ENCODE measurements around the gene SHE.

Gene SHE

DNA sequence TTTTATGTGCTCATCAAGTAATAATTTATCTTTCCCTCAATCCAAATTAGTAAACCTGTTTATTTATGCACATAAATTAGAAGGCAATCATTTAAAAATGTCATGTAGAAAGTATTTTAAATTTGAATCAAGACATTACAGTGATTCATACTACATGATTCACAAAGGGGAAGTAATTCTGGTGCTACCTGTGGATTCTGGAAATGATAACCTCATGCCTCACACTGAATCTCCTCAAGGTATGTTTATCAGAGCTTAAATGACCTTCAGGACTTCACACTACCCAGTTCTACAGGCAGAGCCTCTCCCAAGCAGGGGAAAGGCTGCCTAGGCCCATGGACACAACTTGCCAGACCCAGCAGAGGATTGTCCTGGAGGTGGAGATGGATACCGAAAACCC, 25.4 kb downstream of the SHE start:
- DNase-seq, result no peak

DNA sequence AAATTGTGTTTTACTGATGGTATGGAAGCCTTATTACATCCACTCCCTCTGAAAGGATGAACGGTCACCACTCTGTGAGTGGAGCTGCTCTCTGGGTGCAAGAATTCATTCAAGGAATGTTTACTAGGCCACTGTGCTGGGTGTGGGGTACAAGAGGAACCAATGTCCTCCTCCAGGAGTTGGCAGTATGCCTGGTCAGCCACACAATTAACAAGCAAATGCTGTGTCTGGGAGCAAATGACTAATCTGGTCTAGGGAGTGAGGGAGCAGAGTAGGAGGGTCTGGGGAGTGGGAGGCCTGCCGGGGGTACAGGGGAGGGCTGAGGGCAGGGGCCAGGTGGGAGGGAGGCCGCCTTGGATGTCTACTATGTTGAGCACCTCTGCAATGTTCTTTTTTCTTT, 27.4 kb downstream of the SHE start:
- peak; percentile 88 for DNase-seq

- DNase-seq, result no peak
Measured at GRCh38 chr1:154471304-154471703, 30.9 kb downstream of the SHE start.

GRCh38 chr1:154469844-154470560, 32.2 kb downstream of the SHE start:
- no peak for DNase-seq

- DNase-seq, result no peak
Measured at GRCh38 chr1:154468535-154469250, 33.5 kb downstream of the SHE start.

GRCh38 chr1:154467434-154468102, 34.6 kb downstream of the SHE start:
- no peak for DNase-seq

DNA sequence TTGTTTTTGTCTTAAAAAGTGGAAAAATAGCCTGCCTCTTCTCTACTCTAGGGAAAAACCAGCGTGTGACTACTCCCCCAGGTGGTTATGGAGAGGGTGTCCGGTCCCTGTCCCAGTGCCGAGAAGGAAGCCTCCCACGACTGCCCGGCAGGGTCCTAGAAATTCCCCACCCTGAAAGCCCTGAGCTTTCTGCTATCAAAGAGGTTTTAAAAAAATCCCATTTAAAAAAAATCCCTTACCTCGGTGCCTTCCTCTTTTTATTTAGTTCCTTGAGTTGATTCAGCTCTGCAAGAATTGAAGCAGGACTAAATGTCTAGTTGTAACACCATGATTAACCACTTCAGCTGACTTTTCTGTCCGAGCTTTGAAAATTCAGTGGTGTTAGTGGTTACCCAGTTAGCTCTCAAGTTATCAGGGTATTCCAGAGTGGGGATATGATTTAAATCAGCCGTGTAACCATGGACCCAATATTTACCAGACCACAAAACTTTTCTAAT, 35.2 kb downstream of the SHE start:
- no peak for DNase-seq

DNA sequence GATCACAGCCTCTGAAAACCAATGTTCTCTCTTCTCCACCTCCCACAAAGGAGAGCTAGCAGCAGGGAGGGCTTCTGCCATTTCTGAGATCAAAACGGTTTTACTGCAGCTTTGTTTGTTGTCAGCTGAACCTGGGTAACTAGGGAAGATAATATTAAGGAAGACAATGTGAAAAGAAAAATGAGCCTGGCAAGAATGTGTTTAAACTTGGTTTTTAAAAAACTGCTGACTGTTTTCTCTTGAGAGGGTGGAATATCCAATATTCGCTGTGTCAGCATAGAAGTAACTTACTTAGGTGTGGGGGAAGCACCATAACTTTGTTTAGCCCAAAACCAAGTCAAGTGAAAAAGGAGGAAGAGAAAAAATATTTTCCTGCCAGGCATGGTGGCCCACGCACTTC, 36.0 kb downstream of the SHE start:
- no peak for DNase-seq

GRCh38 chr1:154465621-154466195, 36.5 kb downstream of the SHE start:
- no peak for DNase-seq

GRCh38 chr1:154463512-154463990, 38.7 kb downstream of the SHE start:
- DNase-seq, result no peak

GRCh38 chr1:154460695-154461260, 41.4 kb downstream of the SHE start:
- no peak for DNase-seq

- DNase-seq, result no peak
Measured at GRCh38 chr1:154459080-154459479, 43.1 kb downstream of the SHE start.

DNA sequence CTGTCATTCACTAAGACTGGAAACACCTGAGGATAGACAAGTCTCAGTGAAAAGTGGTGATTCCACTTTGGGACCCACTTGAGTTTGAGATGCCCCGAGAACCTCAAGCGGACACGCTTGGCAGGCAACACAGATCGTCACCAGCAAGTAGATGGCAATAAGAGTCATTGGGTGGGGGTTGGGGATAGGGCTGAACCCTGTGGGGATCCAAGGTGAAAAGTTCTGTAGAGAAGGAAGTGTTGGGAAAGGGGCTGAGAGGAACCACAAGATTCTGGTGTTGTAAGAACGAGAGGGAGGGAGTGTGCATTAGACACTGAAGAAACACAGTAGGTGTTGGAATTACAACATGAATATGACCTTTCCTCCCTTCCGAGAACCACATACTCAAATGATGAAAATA, 45.6 kb downstream of the SHE start:
- DNase-seq, result no peak

- no peak for DNase-seq
Measured at GRCh38 chr1:154454386-154455120, 47.7 kb downstream of the SHE start.

DNA sequence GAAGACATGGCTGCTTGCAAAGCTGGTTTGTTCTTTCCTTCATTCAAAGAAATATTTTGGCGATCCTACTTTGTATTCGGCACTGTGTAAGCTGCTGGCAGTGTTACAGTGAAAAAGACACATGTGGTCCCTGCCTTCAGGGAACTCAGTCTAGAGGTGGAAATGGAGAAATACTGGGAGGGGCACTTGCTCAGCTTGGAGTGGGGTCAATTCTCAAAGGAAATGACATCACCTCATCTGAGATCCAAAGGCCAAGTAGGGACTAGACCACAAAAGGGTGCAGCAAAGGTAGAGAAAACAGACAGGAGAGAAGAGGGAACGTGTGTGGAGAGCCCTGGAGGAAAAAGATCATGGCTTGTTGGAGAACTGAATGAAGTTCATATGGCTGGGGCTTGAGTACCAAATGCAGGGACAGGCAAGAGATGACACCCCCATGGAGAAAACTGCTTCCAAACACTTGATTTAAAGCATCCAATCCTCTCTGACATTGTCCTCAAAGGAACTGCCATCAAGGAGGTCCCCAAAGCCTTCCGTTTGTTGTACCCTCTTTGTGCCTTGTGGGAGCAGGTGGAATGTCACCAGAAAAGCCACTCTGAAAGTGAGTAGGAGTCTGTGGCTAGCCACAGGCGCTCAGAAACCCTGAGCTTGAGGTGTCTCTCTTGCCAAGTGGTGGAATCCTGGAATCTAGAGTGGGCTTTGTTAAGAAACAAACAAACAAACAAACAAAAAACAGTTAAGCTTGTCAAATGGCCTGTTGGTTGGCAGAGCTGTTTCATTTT, 48.4 kb downstream of the SHE start:
- peak; percentile 80 for DNase-seq

DNA sequence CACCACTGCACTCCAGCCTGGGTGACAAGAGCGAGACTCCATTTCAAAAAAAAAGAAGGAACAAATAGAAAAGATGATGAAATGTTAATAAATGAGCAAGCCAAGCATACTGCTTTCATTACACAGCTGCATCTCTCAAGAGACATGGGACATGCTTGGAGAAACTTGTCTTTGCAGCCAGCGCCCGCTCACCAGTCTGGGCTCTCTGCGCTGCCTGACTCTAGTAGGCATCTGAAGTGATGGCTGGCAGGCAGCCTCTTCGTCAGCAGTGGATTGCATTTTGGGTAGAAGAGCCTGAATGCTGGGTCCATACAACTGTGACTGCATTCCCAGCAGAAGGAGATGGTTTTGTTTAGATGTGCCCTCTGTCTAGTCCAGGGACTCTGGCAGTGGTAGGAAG, 49.1 kb downstream of the SHE start:
- DNase-seq, result no peak

- DNase-seq, result no peak
Measured at GRCh38 chr1:154448331-154448811, 53.8 kb downstream of the SHE start.

- no peak for DNase-seq
Measured at GRCh38 chr1:154446789-154447188, 55.4 kb downstream of the SHE start.

GRCh38 chr1:154446292-154446691, 55.9 kb downstream of the SHE start:
- peak; percentile 96 for DNase-seq

DNA sequence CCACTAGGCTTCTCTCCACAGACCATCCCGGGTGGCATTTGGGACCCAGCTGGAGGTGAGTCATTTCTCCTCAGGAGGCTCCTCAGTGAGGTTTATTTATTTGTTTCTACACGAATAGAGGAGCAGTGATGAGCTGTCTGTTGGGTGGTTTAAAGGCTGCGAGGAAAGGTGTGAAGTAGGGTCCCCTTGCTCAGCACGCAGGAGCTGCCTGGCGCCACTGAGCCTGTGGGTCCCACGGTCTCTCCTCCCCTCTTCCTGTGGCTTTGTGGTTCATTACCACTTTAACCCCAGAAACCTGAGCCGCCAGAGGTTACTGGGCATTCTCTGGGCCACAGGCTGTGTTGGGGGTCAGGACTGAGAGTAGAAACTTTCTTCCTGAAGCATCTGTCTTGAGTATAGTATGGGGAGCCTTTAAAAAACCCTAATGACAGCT, 57.2 kb downstream of the SHE start:
- peak; percentile 89 for DNase-seq

All from EL (cell line).